NB4 (cell line): ENCODE results near the gene NAT8L.

Source experiments
- POLR2A ChIP-seq: IDR thresholded peaks from 2 replicates; pipeline ENCODE4 v1.6.1; 2011; ENCODE audit warnings: mild to moderate bottlenecking; ENCODE audit not compliant: insufficient read length; ENCODE audit errors: extremely low read depth
- TF ChIP-seq, protein P1 (sequence below): IDR thresholded peaks from one replicate; pipeline ENCODE4 v1.5.1; 2012; ENCODE audit warnings: low read depth, low read length
- TF ChIP-seq, protein P2 (sequence below): IDR thresholded peaks from 2 replicates; pipeline ENCODE4 v1.6.1; 2011; ENCODE audit warnings: low read depth, low read length

DNA sequence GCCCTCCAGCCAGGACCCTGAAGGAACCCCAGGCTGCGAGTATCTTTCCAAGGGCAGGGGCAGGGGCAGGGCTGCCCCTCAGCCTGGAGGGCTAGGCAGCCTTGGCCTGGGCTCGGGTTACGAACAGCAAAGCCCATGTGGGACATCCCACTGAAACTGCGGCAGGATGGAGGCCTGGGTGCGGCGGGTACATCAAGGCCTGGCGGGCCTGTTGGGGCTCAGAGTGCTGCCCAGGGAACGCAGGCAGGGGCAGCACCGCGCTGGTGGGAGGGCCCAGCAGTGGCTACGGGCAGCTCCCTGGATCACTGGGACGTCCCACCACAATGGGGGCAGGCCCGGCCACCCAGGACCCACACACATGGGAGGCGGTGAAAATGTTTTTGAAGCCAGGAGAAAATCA is 10.9 kb downstream of the NAT8L start:
- no peak for TF ChIP-seq POLR2A
- TF ChIP-seq, protein P1, sequence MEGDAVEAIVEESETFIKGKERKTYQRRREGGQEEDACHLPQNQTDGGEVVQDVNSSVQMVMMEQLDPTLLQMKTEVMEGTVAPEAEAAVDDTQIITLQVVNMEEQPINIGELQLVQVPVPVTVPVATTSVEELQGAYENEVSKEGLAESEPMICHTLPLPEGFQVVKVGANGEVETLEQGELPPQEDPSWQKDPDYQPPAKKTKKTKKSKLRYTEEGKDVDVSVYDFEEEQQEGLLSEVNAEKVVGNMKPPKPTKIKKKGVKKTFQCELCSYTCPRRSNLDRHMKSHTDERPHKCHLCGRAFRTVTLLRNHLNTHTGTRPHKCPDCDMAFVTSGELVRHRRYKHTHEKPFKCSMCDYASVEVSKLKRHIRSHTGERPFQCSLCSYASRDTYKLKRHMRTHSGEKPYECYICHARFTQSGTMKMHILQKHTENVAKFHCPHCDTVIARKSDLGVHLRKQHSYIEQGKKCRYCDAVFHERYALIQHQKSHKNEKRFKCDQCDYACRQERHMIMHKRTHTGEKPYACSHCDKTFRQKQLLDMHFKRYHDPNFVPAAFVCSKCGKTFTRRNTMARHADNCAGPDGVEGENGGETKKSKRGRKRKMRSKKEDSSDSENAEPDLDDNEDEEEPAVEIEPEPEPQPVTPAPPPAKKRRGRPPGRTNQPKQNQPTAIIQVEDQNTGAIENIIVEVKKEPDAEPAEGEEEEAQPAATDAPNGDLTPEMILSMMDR = no peak
- TF ChIP-seq, protein P2, sequence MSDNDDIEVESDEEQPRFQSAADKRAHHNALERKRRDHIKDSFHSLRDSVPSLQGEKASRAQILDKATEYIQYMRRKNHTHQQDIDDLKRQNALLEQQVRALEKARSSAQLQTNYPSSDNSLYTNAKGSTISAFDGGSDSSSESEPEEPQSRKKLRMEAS = no peak
